Tibial nerve (tissue), 4 donors: ENCODE measurements around the gene RAB4B.
A peak's percentile ranks its signal among the peaks of the same experiment; 100 is the strongest.

Source experiments
- CTCF ChIP-seq, 5 experiments: fragments of 200-600 bp in 3 of 5; fragments of 450-650 bp in 2 of 5; sonication (generic) in 3 of 5; IDR thresholded peaks; one replicate each; pipeline ENCODE4 v1.5.1; 2016 to 2019; ENCODE audit warnings: antibody characterized with exemption in 5 of 5, mild to moderate bottlenecking in 3 of 5, moderate library complexity in 2 of 5
- EP300 ChIP-seq, 2 donors: sonication (generic); formaldehyde crosslinking; IDR thresholded peaks; one replicate each; pipeline ENCODE4 v1.6.1; 2017; ENCODE audit warnings: antibody characterized with exemption in 2 of 2, mild to moderate bottlenecking in 1 of 2

GRCh38 chr19:40806423-40807146, 28.5 kb downstream of the RAB4B start:
- TF ChIP-seq EP300 (IDR thresholded peaks at IDR 0.05), result peak in 1 of 2 donors; percentile 88
- peak; percentile 75 to 96 (median 92) for TF ChIP-seq CTCF (IDR thresholded peaks at IDR 0.05)
